SK-N-SH (cell line): ENCODE results near the gene ABCC12. TPM values are rescaled to one million over a fixed set of nuclear protein-coding genes. Genes with fewer than 3 reads are reported as not detected.

Source experiments
- CTCF ChIA-PET: fragments of 300-600, 350-600 bp; formaldehyde crosslinking; extraction: SDS; loops from one replicate; lab custom pipeline; 2021; lab: Yijun Ruan, JAX
- POLR2A ChIA-PET: fragments of 350-600 bp; sonication (Branson Sonifier 250); formaldehyde crosslinking; extraction: SDS; loops from one replicate; lab custom pipeline; 2020; ENCODE audit warnings: antibody characterized with exemption, inconsistent platforms; lab: Yijun Ruan, JAX
- DNase-seq: peaks from one replicate; pipeline ENCODE4 v3.0.0; 2012
- H2AFZ ChIP-seq: fragments of 200-600 bp; sonication (generic); 2 replicates; pipeline ENCODE4 v1.8.1; 2016; ENCODE audit warnings: antibody characterized with exemption, mild to moderate bottlenecking, low read depth
- H3F3A ChIP-seq: fragments of 200-600 bp; sonication (generic); replicated peaks from 2 replicates; pipeline ENCODE3; 2016; ENCODE audit warnings: antibody characterized with exemption, mild to moderate bottlenecking; ENCODE audit not compliant: insufficient read depth
- H3K27ac ChIP-seq, 2 experiments: fragments of 200-500 bp in 1 of 2; fragments of 200-600 bp in 1 of 2; sonication (Bioruptor generic) in 1 of 2; sonication (generic), shearing (Covaris generic) in 1 of 2; 2 replicates each; pipeline versions ENCODE4 v1.5.1 to v1.6.1; 2014 to 2016; ENCODE audit warnings: low read depth in 2 of 2, inconsistent platforms in 1 of 2, low read length in 1 of 2, mild to moderate bottlenecking in 1 of 2, mixed read lengths in 1 of 2
- H3K27me3 ChIP-seq: fragments of 200-600 bp; sonication (generic), shearing (Covaris generic); 2 replicates; pipeline ENCODE4 v1.6.1; 2016; ENCODE audit warnings: mixed run types; ENCODE audit not compliant: insufficient read depth
- H3K36me3 ChIP-seq, 2 experiments: fragments of 200-500 bp in 1 of 2; fragments of 200-600 bp in 1 of 2; sonication (Bioruptor generic) in 1 of 2; sonication (generic) in 1 of 2; replicated peaks in 1 of 2; 2 replicates each; pipeline versions ENCODE3 to v1.5.1; 2014 to 2016; ENCODE audit warnings: low read length in 1 of 2, mild to moderate bottlenecking in 1 of 2; ENCODE audit not compliant: insufficient read depth in 2 of 2, control insufficient read depth in 1 of 2
- H3K4me1 ChIP-seq, 2 experiments: fragments of 200-500 bp in 1 of 2; fragments of 200-600 bp in 1 of 2; sonication (Bioruptor generic) in 1 of 2; sonication (generic), shearing (Covaris generic) in 1 of 2; 2 replicates each; pipeline versions ENCODE4 v1.5.1 to v1.6.1; 2014 to 2016; ENCODE audit warnings: low read depth in 1 of 2, low read length in 1 of 2, mixed run types in 1 of 2; ENCODE audit not compliant: insufficient read depth in 2 of 2, control insufficient read depth in 1 of 2
- H3K4me2 ChIP-seq: fragments of 200-600 bp; sonication (generic), shearing (Covaris generic); 2 replicates; pipeline ENCODE4 v1.6.1; 2017; ENCODE audit warnings: mixed run types
- H3K4me3 ChIP-seq, 2 experiments: fragments of 200-500 bp in 1 of 2; fragments of 200-600 bp in 1 of 2; sonication (Bioruptor generic) in 1 of 2; sonication (generic), shearing (Covaris generic) in 1 of 2; 2 replicates each; pipeline versions ENCODE4 v1.5.1 to v1.8.1; 2014 to 2016; ENCODE audit warnings: low read depth in 2 of 2, inconsistent platforms in 1 of 2, low read length in 1 of 2, mild to moderate bottlenecking in 1 of 2, mixed read lengths in 1 of 2, moderate library complexity in 1 of 2
- H3K79me2 ChIP-seq: fragments of 200-600 bp; sonication (generic); 2 replicates; pipeline ENCODE4 v1.8.1; 2017; ENCODE audit warnings: mild to moderate bottlenecking; ENCODE audit not compliant: insufficient read depth
- H3K9ac ChIP-seq: fragments of 200-600 bp; sonication (generic); 2 replicates; pipeline ENCODE4 v1.6.1; 2017; ENCODE audit warnings: mixed run types
- H3K9me2 ChIP-seq: fragments of 200-600 bp; sonication (generic); 2 replicates; pipeline ENCODE4 v1.6.1; 2017; ENCODE audit warnings: mixed run types
- H3K9me3 ChIP-seq: fragments of 200-600 bp; sonication (generic); 2 replicates; pipeline ENCODE4 v1.6.1; 2017; ENCODE audit warnings: mixed run types, mild to moderate bottlenecking, moderate library complexity
- H4K20me1 ChIP-seq: fragments of 200-600 bp; sonication (generic); 2 replicates; pipeline ENCODE4 v1.6.1; 2017; ENCODE audit warnings: mild to moderate bottlenecking, mixed run types; ENCODE audit not compliant: insufficient read depth
- ELF1 ChIP-seq: IDR thresholded peaks from 2 replicates; pipeline ENCODE4 v1.4.0; 2012
- EP300 ChIP-seq, 2 experiments: IDR thresholded peaks; 2 replicates each; pipeline versions ENCODE4 v1.4.0 to v1.6.1; 2012; ENCODE audit warnings: borderline replicate concordance in 1 of 2, low read depth in 1 of 2, low read length in 1 of 2
- FOXJ3 ChIP-seq: sonication (generic); formaldehyde crosslinking; IDR thresholded peaks from 2 replicates; pipeline ENCODE4 v1.5.1; 2020; ENCODE audit warnings: mild to moderate bottlenecking, missing genetic modification reagents
- FOXM1 ChIP-seq: IDR thresholded peaks from 2 replicates; pipeline ENCODE4 v1.4.0; 2012; ENCODE audit warnings: low read depth, mild to moderate bottlenecking
- GABPA ChIP-seq: IDR thresholded peaks from 2 replicates; pipeline ENCODE4 v1.4.0; 2012; ENCODE audit warnings: low read depth, mild to moderate bottlenecking
- IRF3 ChIP-seq: fragments of 150-350 bp; IDR thresholded peaks from 2 replicates; pipeline ENCODE4 v1.6.1; 2016; ENCODE audit warnings: mild to moderate bottlenecking, low read depth, low read length
- JUND ChIP-seq: IDR thresholded peaks from 2 replicates; pipeline ENCODE4 v1.4.0; 2012
- MEF2A ChIP-seq: IDR thresholded peaks from 2 replicates; pipeline ENCODE4 v1.4.0; 2012; ENCODE audit warnings: low read depth, borderline replicate concordance
- NFIC ChIP-seq: IDR thresholded peaks from 2 replicates; pipeline ENCODE4 v1.4.0; 2012; ENCODE audit warnings: borderline replicate concordance
- POLR2AphosphoS5 ChIP-seq: IDR thresholded peaks from 2 replicates; pipeline ENCODE4 v1.6.1; 2012; ENCODE audit warnings: low read depth, low read length
- RAD21 ChIP-seq: IDR thresholded peaks from 2 replicates; pipeline ENCODE4 v1.6.1; 2012; ENCODE audit warnings: mild to moderate bottlenecking, low read length
- RCOR1 ChIP-seq: fragments of 150-350 bp; IDR thresholded peaks from 2 replicates; pipeline ENCODE4 v1.6.1; 2017; ENCODE audit warnings: antibody characterized with exemption, low read length
- REST ChIP-seq: IDR thresholded peaks from 2 replicates; pipeline ENCODE4 v1.6.1; 2012; ENCODE audit warnings: mild to moderate bottlenecking, low read depth, low read length, moderate library complexity
- RXRA ChIP-seq: IDR thresholded peaks from 2 replicates; pipeline ENCODE4 v1.4.0; 2012; ENCODE audit warnings: low read depth, mild to moderate bottlenecking, borderline replicate concordance
- SMC3 ChIP-seq: IDR thresholded peaks from 2 replicates; pipeline ENCODE4 v1.6.1; 2012; ENCODE audit warnings: low read depth, low read length, improper control_type of control experiment
- TAF1 ChIP-seq: IDR thresholded peaks from 2 replicates; pipeline ENCODE4 v1.6.1; 2012; ENCODE audit warnings: low read depth, mild to moderate bottlenecking, low read length, moderate library complexity, borderline replicate concordance
- WGBS: methylation state at CpG from one replicate; pipeline ENCODE4 v1.1.6; 2017; ENCODE audit warnings: low lambda C conversion rate; 5-methylcytosine and 5-hydroxymethylcytosine counted together
- polyA plus RNA-seq, 3 experiments: library from polyadenylated mRNA; depleted of rRNA; stranded (reverse); fragments of >200 nt; gene quantifications; 2 replicates each; pipeline ENCODE4 v1.2.3, GENCODE V29; 2012
- TF ChIP-seq, protein P1 (sequence below): IDR thresholded peaks from 2 replicates; pipeline ENCODE4 v1.4.0; 2012; ENCODE audit warnings: low read depth
- TF ChIP-seq, protein P2 (sequence below): fragments of 200-600 bp; sonication (generic); IDR thresholded peaks from 2 replicates; pipeline ENCODE4 v1.6.1; 2017; ENCODE audit warnings: antibody characterized with exemption, mild to moderate bottlenecking, moderate library complexity

The ABCC12 gene
- polyA plus RNA-seq, 1 of the 3 experiments (the other 2 are of a cell fraction) = not detected

DNA sequence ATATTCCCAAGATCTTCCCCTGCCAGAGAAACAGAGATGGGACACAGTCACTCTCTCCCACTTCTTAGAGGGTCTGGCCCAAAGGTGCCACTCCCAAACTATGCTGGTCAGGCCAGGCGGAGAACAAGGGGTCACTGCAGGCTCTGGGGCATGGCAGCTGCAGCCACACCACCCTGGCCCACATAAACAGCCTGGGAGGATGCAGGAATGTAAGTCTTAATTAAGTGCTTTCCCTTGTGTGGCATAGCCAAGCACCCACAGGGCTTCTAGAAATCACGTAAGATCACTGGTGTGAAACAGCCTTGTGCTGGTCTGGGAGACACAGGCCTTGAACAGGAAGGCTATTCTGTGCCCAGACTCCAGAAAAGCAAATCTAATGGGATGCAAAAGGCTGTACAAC, 31.5 kb downstream of the ABCC12 start:
- POLR2A ChIA-PET = no interaction called here
- peaks cover 29% of the 10 kb centered on the region for H3F3A ChIP-seq
- no peaks in the 10 kb centered on the region for H3K79me2 ChIP-seq
- H3K36me3 ChIP-seq = no peaks in the 10 kb centered on the region
- H3K9ac ChIP-seq = no peak overlapping the region; the same call in 1 of the 2 replicates
- H3K4me1 ChIP-seq = peaks cover 7 to 35% of the 10 kb centered on the region in 2 experiments; a peak in 3 of 4 replicates
- no peaks in the 10 kb centered on the region for H3K27me3 ChIP-seq
- no peak for DNase-seq
- H2AFZ ChIP-seq = no peak overlapping the region
- no peaks in the 10 kb centered on the region for H4K20me1 ChIP-seq
- 94% methylated on average over 2 of the region's 2 CpGs for WGBS
- no peaks in the 10 kb centered on the region for H3K9me2 ChIP-seq
- peak overlapping the region in 1 of 2 experiments; percentile 98; a peak in 2 of 4 replicates for H3K27ac ChIP-seq
- no peak overlapping the region for H3K4me3 ChIP-seq
- H3K9me3 ChIP-seq = no peaks in the 10 kb centered on the region
- peak overlapping the region; percentile 47; the same call in 1 of the 2 replicates for H3K4me2 ChIP-seq
- TF ChIP-seq GABPA (no peak), FOXJ3 (CRISPR knock-in tag) (no peak), IRF3 (no peak), ELF1 (no peak), MEF2A (no peak), SMC3 (no peak), JUND (no peak), NFIC (no peak), FOXM1 (no peak), POLR2AphosphoS5 (no peak), EP300 (IDR thresholded peaks at IDR 0.05; ENCODE audit: borderline replicate concordance in 1 of 2, low read depth in 1 of 2, low read length in 1 of 2) (no peak), TAF1 (no peak)
- TF ChIP-seq, protein P1, sequence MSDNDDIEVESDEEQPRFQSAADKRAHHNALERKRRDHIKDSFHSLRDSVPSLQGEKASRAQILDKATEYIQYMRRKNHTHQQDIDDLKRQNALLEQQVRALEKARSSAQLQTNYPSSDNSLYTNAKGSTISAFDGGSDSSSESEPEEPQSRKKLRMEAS = no peak
- TF ChIP-seq, protein P2, sequence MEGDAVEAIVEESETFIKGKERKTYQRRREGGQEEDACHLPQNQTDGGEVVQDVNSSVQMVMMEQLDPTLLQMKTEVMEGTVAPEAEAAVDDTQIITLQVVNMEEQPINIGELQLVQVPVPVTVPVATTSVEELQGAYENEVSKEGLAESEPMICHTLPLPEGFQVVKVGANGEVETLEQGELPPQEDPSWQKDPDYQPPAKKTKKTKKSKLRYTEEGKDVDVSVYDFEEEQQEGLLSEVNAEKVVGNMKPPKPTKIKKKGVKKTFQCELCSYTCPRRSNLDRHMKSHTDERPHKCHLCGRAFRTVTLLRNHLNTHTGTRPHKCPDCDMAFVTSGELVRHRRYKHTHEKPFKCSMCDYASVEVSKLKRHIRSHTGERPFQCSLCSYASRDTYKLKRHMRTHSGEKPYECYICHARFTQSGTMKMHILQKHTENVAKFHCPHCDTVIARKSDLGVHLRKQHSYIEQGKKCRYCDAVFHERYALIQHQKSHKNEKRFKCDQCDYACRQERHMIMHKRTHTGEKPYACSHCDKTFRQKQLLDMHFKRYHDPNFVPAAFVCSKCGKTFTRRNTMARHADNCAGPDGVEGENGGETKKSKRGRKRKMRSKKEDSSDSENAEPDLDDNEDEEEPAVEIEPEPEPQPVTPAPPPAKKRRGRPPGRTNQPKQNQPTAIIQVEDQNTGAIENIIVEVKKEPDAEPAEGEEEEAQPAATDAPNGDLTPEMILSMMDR = no peak
- CTCF ChIA-PET = interaction anchor here (0.8 to 1.5 kb wide), 6 partner anchors 11 to 1087 kb away, joined by 3 to 5 read pairs (median 4); no protein-coding TSS in a partner anchor

- Histone ChIP-seq H3K9me3 (no peaks in the 10 kb centered on the region), H3K4me1 (peaks cover 7 to 35% of the 10 kb centered on the region in 2 experiments; a peak in 3 of 4 replicates), H3K4me2 (peak overlapping the region; percentile 47), H3K4me3 (no peak overlapping the region; a peak in 1 of 4 replicates), H3K27ac (peak overlapping the region in 1 of 2 experiments; percentile 98; a peak in 3 of 4 replicates), H3K9me2 (no peaks in the 10 kb centered on the region), H3K27me3 (no peaks in the 10 kb centered on the region), H3K79me2 (no peaks in the 10 kb centered on the region), H3F3A (peaks cover 29% of the 10 kb centered on the region), H4K20me1 (no peaks in the 10 kb centered on the region), H2AFZ (peak overlapping the region; percentile 4; the same call in 1 of the 2 replicates), H3K36me3 (no peaks in the 10 kb centered on the region), H3K9ac (peak overlapping the region; percentile 48; the same call in 1 of the 2 replicates)
- DNase-seq = no peak
- ChIA-PET POLR2A (no interaction called here), CTCF (interaction anchor here (0.7 to 1.5 kb wide), 6 partner anchors 18 to 1086 kb away, joined by 3 to 5 read pairs (median 3); no protein-coding TSS in a partner anchor)
- 32% methylated on average over 3 of the region's 5 CpGs for WGBS
- TF ChIP-seq POLR2AphosphoS5 (peak; percentile 74; the same call in 1 of the 2 replicates), GABPA (no peak), NFIC (peak; percentile 91), SMC3 (no peak), RAD21 (no peak), RXRA (peak; percentile 97; the same call in 1 of the 2 replicates), TAF1 (no peak), RCOR1 (no peak), FOXM1 (0 out of 2 replicates have a peak, but pooled peaks have one; percentile 57), REST (peak; percentile 66; the same call in 1 of the 2 replicates)
Measured at GRCh38 chr16:48123104-48123788, 32.5 kb downstream of the ABCC12 start.
